Measurements from ENCODE around the gene CNPY4.
"Not testable (repeated sequence)": the region's sequence is repeated elsewhere in the genome, so short reads cannot be mapped to it uniquely, and the experiment has no call there.

CNPY4 gene

DNA sequence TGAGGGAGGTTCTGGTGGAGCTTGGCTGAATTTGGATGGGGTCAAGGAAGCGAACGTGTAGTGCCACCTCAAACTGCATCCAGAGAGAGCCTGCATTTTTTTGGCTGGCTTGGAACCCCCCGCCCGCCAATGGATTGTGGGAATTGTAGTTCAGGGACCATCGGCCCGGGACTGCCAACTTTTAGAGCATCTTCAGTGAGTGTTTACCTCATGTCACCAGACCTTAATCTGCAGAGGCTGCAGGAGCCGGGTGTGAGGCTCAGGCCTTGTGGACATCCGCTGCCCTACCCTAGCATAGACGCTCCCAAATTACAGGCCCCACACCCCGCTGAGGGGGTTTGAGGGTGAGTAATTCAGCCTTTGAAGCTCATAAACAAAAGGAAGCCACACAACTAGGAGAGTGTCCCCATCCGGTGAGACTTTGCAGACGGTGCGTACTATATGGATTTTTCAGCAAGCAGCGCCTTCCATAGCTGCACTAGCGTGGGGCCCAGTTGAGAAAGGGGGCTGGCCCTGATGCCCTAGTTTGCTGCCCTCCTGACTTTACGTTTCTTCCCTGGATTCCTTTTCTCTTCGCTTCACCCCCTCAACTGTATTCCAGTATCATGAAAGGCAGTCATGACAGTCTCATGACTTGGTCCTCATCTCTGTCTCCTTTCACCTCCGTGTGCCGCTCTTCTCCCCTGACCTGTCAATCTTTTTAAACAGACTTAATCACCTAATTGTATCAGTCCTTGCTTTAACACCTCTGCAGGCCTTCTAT lies 717 bp downstream of the CNPY4 start:
- FAIRE-seq: no peak

- no peak for FAIRE-seq
Measured at GRCh38 chr7:100120733-100121036, 1.3 kb downstream of the CNPY4 start.

GRCh38 chr7:100122067-100122466 lies 2.6 kb downstream of the CNPY4 start:
- FAIRE-seq: no peak

DNA sequence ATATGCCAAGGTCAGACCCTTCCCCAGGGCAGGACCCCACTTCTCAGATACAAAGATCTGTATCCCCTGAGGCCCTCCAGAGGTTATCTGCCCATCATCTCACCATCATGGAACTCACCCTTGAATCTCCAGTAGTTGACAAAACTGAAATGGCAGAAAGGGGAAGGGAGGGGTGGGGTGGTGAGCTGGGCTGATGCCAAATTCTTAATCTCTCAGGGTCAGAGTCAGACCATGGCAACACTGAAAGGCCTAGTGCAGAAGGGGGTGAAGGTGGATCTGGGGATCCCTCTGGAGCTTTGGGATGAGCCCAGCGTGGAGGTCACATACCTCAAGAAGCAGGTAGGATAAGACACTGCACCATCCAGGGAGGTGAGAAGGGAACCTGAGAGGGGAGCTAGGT lies 3.1 kb downstream of the CNPY4 start:
- FAIRE-seq: no peak

DNA sequence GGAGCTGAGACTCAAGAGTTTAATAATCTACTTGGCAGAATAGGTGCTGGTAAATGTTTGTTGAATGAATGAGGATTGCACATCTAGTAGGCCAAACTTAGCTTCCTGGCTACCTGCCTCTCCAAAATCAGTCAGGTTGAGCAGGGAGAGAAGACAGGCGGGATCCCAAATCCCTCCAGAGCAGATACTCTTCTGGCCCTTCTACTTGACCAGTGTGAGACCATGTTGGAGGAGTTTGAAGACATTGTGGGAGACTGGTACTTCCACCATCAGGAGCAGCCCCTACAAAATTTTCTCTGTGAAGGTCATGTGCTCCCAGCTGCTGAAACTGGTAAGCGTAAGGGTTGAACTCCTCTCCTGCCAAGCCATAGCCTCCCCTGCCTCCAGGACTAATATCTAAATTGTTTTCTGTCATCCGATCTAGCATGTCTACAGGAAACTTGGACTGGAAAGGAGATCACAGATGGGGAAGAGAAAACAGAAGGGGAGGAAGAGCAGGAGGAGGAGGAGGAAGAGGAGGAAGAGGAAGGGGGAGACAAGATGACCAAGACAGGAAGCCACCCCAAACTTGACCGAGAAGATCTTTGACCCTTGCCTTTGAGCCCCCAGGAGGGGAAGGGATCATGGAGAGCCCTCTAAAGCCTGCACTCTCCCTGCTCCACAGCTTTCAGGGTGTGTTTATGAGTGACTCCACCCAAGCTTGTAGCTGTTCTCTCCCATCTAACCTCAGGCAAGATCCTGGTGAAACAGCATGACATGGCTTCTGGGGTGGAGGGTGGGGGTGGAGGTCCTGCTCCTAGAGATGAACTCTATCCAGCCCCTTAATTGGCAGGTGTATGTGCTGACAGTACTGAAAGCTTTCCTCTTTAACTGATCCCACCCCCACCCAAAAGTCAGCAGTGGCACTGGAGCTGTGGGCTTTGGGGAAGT lies 5.1 kb downstream of the CNPY4 start:
- no peak for FAIRE-seq

DNA sequence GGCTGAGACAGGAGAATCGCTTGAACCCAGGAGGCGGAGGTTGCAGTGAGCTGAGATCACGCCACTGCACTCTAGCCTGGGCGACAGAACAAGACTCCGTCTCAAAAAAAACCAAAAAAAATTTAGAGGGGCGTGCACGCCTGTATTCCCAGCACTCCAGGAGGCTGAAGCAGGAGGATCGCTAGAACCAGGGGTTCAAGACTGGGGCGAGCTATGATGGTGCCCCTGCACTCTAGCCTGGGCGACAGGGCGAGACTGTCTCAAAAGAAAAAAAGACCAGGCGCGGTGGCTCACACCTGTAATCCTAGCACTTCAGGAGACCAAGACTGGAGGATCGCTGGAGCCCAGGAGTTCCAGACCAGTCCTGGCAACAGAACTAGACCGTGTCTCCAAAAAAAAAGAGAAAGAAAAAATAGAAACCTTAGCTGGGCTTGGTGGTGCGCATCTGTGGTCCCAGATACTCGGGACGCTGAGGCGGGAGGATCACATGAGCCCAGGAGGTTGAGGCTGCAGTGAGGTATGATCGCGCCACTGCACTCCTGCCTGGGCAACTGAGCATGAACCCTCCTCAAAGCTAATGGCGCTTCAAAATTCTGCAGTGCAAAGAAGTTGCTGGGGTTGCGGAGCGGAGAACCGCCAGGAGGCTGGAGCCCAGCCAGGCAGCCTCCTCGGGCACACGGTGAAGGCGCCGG lies 7.0 kb downstream of the CNPY4 start:
- FAIRE-seq: no peak

- no peak for FAIRE-seq
Measured at GRCh38 chr7:100126931-100127865, 7.8 kb downstream of the CNPY4 start, which contains the start of gene MBLAC1. Gene MBLAC1, plus strand, starts transcription at chr7:100126967. Its CDS starts 429 bp downstream, at chr7:100127396.

- no peak for FAIRE-seq
Measured at GRCh38 chr7:100127866-100128636, 8.6 kb downstream of the CNPY4 start.

GRCh38 chr7:100128637-100128963 lies 9.2 kb downstream of the CNPY4 start:
- FAIRE-seq: no peak

DNA sequence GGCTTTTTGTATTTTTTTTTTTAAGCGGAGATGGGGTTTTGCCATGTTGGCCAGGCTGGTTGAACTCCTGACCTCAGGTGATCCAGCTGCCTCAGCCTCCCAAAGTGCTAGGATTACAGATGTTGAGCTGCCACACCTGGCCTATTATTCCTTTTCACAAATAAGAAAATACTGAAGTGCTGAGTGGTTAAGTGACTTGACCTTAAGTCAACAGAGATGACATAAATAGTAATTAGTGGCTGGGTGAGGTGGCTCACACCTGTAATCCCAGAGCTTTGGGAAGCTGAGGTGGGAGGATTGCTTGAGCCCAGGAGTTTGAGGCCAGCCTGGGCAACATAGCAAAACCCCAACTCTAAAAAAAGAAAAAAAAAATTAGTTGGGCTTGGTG lies 10.8 kb downstream of the CNPY4 start:
- FAIRE-seq: not testable (repeated sequence)

- no peak for FAIRE-seq
Measured at GRCh38 chr7:100130608-100131453, 11.4 kb downstream of the CNPY4 start.

GRCh38 chr7:100132126-100132525 lies 12.7 kb downstream of the CNPY4 start:
- FAIRE-seq: no peak

GRCh38 chr7:100132697-100133151 lies 13.3 kb downstream of the CNPY4 start:
- no peak for FAIRE-seq

DNA sequence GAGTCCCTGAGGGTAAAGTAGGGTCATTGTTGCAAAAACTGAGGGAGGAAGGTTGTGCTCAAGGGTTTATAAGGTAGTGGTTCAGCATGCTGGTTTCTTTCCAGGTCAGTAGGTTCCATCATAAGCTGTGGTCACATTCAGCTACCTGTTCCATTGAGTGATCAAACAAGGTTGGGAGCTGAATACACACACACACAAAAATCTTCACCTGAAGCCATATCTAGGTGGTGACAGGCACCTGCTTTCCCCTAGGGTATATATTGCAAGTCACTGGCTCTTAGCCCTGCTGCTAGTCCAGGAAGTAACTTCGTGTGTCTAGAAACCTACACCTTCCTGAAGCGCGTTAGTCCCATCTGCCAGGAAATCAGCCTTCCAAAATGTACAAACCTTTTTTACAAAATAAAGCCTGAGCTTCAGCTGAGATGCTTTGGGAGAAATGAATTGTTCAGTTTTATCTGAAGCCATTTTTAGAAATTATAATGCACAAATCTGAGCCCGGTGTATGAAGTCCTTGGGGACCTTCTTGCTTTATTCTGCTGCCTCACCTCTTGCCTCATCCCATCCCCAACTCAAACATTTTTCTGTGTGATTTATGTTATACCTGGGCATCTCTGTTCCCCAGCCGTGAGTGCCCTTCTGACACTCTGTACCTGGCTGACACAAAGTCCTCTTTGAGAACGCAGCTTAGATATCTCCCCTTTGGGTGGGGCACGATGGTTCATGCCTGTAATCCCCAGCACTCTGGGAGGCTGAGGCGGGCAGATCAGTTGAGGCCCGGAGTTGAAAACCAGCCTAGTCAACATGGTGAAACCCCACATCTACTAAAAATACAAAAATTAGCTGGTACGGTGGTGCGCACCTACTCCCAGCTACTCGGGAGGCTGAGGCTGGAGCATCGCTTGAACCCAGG lies 18.7 kb downstream of the CNPY4 start:
- no peak for FAIRE-seq

- FAIRE-seq: no peak
Measured at GRCh38 chr7:100141555-100141949, 22.1 kb downstream of the CNPY4 start.

DNA sequence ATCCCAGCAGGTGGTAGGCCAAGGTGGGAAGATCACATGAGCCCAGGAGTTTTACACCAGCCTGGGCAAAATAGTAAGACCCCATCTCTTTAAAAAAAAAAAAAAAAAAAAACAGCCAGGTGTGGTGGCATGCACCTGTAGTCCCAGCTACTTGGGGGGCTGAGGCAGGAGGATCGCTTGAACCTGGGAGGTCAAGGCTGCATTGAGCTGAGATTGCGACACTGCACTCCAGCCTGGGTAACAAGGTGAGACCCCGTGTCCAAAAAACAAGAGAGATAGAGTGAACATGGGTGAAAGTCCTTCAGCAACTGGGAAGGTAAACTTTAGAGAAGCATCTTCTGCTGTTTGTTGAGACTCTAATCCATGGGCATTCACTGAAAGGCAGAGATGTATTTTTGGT lies 23.0 kb downstream of the CNPY4 start:
- no peak for FAIRE-seq

- not testable (repeated sequence) for FAIRE-seq
Measured at GRCh38 chr7:100146350-100146749, 26.9 kb downstream of the CNPY4 start.

DNA sequence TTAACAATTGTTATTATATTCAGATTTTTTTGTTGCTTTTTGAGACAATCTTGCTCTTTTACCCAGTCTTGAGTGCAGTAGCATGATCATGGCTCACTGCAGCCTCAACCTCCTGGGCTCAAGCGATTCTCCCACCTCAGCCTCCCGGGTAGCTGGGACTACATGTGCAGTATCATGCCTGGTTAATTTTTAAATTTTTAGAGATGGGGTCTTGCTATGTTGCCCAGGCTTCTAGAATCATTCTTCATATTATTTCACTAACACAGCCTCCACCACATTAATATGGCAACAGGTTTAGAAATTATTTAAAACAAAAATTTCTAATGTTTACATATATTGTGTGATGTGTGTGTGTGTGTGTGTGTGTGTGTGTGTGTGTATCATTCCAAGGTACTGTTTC lies 27.8 kb downstream of the CNPY4 start:
- FAIRE-seq: no peak

GRCh38 chr7:100148225-100148558 lies 28.8 kb downstream of the CNPY4 start:
- no peak for FAIRE-seq
